OCI-LY1 (cell line): ENCODE data around the gene PRKACA.

Experiments used
- H2AFZ ChIP-seq: fragments of 200-600 bp; sonication (generic), shearing (Covaris generic); 2 replicates; pipeline ENCODE4 v1.6.0; 2014; ENCODE audit warnings: antibody characterized with exemption, mild to moderate bottlenecking, low read length
- H3F3A ChIP-seq: fragments of 200-600 bp; sonication (generic), shearing (Covaris generic); 2 replicates; pipeline ENCODE4 v1.6.0; 2014; ENCODE audit warnings: mild to moderate bottlenecking, antibody characterized with exemption, low read length, moderate library complexity; ENCODE audit not compliant: insufficient read depth
- H3K27ac ChIP-seq: fragments of 200-600 bp; sonication (generic); 2 replicates; pipeline ENCODE4 v1.5.1; 2014; ENCODE audit warnings: low read length, mixed run types, mild to moderate bottlenecking, low read depth; ENCODE audit not compliant: poor library complexity, severe bottlenecking
- H3K27me3 ChIP-seq: fragments of 200-600 bp; sonication (generic); 2 replicates; pipeline ENCODE4 v1.6.0; 2014; ENCODE audit warnings: antibody characterized with exemption, mild to moderate bottlenecking, low read length, moderate library complexity; ENCODE audit not compliant: insufficient read depth
- H3K36me3 ChIP-seq: fragments of 200-600 bp; sonication (generic); 2 replicates; pipeline ENCODE4 v1.6.1; 2014; ENCODE audit warnings: mild to moderate bottlenecking, antibody characterized with exemption, low read length, moderate library complexity, mixed read lengths; ENCODE audit not compliant: insufficient read depth
- H3K4me1 ChIP-seq: fragments of 200-600 bp; sonication (generic); 2 replicates; pipeline ENCODE4 v1.5.1; 2014; ENCODE audit warnings: mild to moderate bottlenecking, low read length, moderate library complexity; ENCODE audit not compliant: insufficient read depth, severe bottlenecking
- H3K4me2 ChIP-seq: fragments of 200-600 bp; sonication (generic), shearing (Covaris generic); 2 replicates; pipeline ENCODE4 v1.6.1; 2014; ENCODE audit warnings: low read length
- H3K4me3 ChIP-seq: fragments of 200-600 bp; sonication (generic); 2 replicates; pipeline ENCODE4 v1.5.1; 2014; ENCODE audit warnings: low read length, low read depth, mild to moderate bottlenecking, mixed read lengths; ENCODE audit not compliant: poor library complexity, severe bottlenecking
- H3K79me2 ChIP-seq: fragments of 200-600 bp; shearing (Covaris generic); 2 replicates; pipeline ENCODE4 v1.6.1; 2016; ENCODE audit warnings: mixed run types, low read length, mixed read lengths; ENCODE audit not compliant: insufficient read depth
- H3K9ac ChIP-seq: fragments of 200-600 bp; sonication (generic), shearing (Covaris generic); 2 replicates; pipeline ENCODE4 v1.6.1; 2014; ENCODE audit warnings: mild to moderate bottlenecking, low read length, mixed read lengths
- H3K9me2 ChIP-seq: fragments of 200-600 bp; sonication (generic), shearing (Covaris generic); 2 replicates; pipeline ENCODE4 v1.6.1; 2014; ENCODE audit warnings: low read depth, mild to moderate bottlenecking, low read length, mixed read lengths
- H3K9me3 ChIP-seq: fragments of 200-600 bp; shearing (Covaris generic); 2 replicates; pipeline ENCODE4 v1.6.1; 2014; ENCODE audit warnings: low read length, mixed read lengths
- H4K20me1 ChIP-seq: fragments of 200-600 bp; sonication (generic), shearing (Covaris generic); 2 replicates; pipeline ENCODE4 v1.6.0; 2016; ENCODE audit warnings: mild to moderate bottlenecking, low read length; ENCODE audit not compliant: insufficient read depth
- EZH2 ChIP-seq: fragments of 200-600 bp; sonication (generic), shearing (Covaris generic); IDR thresholded peaks from 2 replicates; pipeline ENCODE4 v1.8.0; 2017; ENCODE audit warnings: borderline replicate concordance, mixed run types, mild to moderate bottlenecking, antibody characterized with exemption, low read length, moderate library complexity, mixed read lengths
- TF ChIP-seq, protein P1 (sequence below): fragments of 200-600 bp; sonication (generic), shearing (Covaris generic); IDR thresholded peaks from 2 replicates; pipeline ENCODE4 v1.5.1; 2017; ENCODE audit warnings: mild to moderate bottlenecking, antibody characterized with exemption, low read length, moderate library complexity, mixed read lengths

Gene PRKACA

GRCh38 chr19:14093117-14093823 lies 24.3 kb downstream of the PRKACA start:
- H3K9me3 ChIP-seq, result peaks cover 7% of the 10 kb centered on the region
- no peak overlapping the region for H3K4me3 ChIP-seq
- H3K27me3 ChIP-seq, result no peaks in the 10 kb centered on the region
- no peak overlapping the region for H3K9ac ChIP-seq
- H3K4me2 ChIP-seq, result no peak overlapping the region
- H2AFZ ChIP-seq, result no peak overlapping the region
- peaks cover 18% of the 10 kb centered on the region for H3K4me1 ChIP-seq
- no peaks in the 10 kb centered on the region for H3F3A ChIP-seq
- no peaks in the 10 kb centered on the region for H3K9me2 ChIP-seq
- H4K20me1 ChIP-seq, result no peaks in the 10 kb centered on the region
- peaks cover 28% of the 10 kb centered on the region for H3K36me3 ChIP-seq
- no peak overlapping the region for H3K27ac ChIP-seq
- TF ChIP-seq, protein P1, sequence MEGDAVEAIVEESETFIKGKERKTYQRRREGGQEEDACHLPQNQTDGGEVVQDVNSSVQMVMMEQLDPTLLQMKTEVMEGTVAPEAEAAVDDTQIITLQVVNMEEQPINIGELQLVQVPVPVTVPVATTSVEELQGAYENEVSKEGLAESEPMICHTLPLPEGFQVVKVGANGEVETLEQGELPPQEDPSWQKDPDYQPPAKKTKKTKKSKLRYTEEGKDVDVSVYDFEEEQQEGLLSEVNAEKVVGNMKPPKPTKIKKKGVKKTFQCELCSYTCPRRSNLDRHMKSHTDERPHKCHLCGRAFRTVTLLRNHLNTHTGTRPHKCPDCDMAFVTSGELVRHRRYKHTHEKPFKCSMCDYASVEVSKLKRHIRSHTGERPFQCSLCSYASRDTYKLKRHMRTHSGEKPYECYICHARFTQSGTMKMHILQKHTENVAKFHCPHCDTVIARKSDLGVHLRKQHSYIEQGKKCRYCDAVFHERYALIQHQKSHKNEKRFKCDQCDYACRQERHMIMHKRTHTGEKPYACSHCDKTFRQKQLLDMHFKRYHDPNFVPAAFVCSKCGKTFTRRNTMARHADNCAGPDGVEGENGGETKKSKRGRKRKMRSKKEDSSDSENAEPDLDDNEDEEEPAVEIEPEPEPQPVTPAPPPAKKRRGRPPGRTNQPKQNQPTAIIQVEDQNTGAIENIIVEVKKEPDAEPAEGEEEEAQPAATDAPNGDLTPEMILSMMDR, result no peak
- TF ChIP-seq EZH2, result no peak
- no peaks in the 10 kb centered on the region for H3K79me2 ChIP-seq

DNA sequence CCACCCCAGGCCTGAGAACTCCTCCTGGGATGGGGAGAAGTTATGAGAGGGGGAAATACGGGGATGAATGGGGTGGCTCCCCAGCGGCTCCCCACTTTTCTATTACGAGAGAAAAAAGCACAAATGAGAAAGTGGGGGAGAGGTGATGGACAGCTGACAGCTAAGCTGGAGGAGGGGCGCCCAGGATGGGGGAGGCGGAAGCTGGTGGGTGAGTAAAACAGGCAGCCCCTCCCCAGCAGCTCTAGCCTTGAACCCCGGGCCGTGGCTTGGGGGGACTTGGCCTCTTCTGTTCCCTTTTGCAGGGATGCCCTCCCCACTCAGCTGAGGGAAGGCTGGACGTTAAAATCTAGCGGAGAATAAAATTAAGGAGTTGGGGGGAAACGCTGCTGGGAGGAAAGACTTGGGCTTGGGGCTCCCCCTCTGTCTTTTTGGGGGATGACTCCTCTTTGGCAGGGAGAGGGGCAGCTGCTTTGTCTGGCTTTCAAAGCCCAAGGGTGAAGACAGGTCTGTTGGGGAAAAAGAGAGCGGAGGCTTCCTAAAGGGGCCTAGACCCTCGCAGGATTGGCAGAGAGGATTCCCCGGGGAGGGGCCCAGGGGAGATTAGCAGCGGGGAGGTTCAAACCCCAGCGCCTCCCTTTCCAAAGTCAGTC lies 25.6 kb downstream of the PRKACA start:
- no peaks in the 10 kb centered on the region for H3F3A ChIP-seq
- peak overlapping the region; percentile 89 for H3K27ac ChIP-seq
- no peaks in the 10 kb centered on the region for H4K20me1 ChIP-seq
- peaks cover 7% of the 10 kb centered on the region for H3K9me3 ChIP-seq
- peaks cover 18% of the 10 kb centered on the region for H3K4me1 ChIP-seq
- H3K79me2 ChIP-seq, result no peaks in the 10 kb centered on the region
- H3K9me2 ChIP-seq, result no peaks in the 10 kb centered on the region
- H3K9ac ChIP-seq, result peak overlapping the region; percentile 99
- H3K36me3 ChIP-seq, result peaks cover 25% of the 10 kb centered on the region
- no peak overlapping the region for H2AFZ ChIP-seq
- H3K4me2 ChIP-seq, result peak overlapping the region; percentile 99
- H3K27me3 ChIP-seq, result no peaks in the 10 kb centered on the region
- H3K4me3 ChIP-seq, result peak overlapping the region; percentile 95
- TF ChIP-seq, protein P1, result no peak

- H3K27ac ChIP-seq, result peak overlapping the region; percentile 89
- peak overlapping the region; percentile 95 for H3K4me3 ChIP-seq
- TF ChIP-seq, protein P1, result peak; percentile 56
- no peak for TF ChIP-seq EZH2
- no peaks in the 10 kb centered on the region for H3K27me3 ChIP-seq
- no peaks in the 10 kb centered on the region for H3F3A ChIP-seq
- peak overlapping the region; percentile 99 for H3K4me2 ChIP-seq
- peak overlapping the region; percentile 99 for H3K9ac ChIP-seq
- peaks cover 18% of the 10 kb centered on the region for H3K4me1 ChIP-seq
- peaks cover 26% of the 10 kb centered on the region for H3K36me3 ChIP-seq
- H2AFZ ChIP-seq, result no peak overlapping the region
- no peaks in the 10 kb centered on the region for H4K20me1 ChIP-seq
- H3K9me2 ChIP-seq, result no peaks in the 10 kb centered on the region
- no peaks in the 10 kb centered on the region for H3K79me2 ChIP-seq
- H3K9me3 ChIP-seq, result peaks cover 7% of the 10 kb centered on the region
These were observed 26.3 kb downstream of the PRKACA start for GRCh38 chr19:14091081-14091812.
